22Rv1 (cell line): ENCODE results near the gene CGNL1.

Source experiments
- H3K27ac ChIP-seq: fragments of 450-650 bp; 2 replicates; pipeline ENCODE4 v1.5.1; 2017
- CTCF ChIP-seq: fragments of 450-650 bp; IDR thresholded peaks from 2 replicates; pipeline ENCODE4 v1.5.1; 2017; ENCODE audit warnings: mild to moderate bottlenecking
- ZFX ChIP-seq: fragments of 450-650 bp; IDR thresholded peaks from 2 replicates; pipeline ENCODE4 v1.6.1; 2017; ENCODE audit warnings: antibody characterized with exemption, borderline replicate concordance

CGNL1 gene

GRCh38 chr15:57332326-57332725 is 44.0 kb upstream of the CGNL1 start:
- H3K27ac ChIP-seq = no peak overlapping the region
- TF ChIP-seq CTCF (no peak), ZFX (no peak)

- no peak overlapping the region for H3K27ac ChIP-seq
- TF ChIP-seq CTCF (no peak), ZFX (no peak)
Measured at GRCh38 chr15:57333487-57333886, 42.8 kb upstream of the CGNL1 start.

GRCh38 chr15:57334257-57334656 is 42.0 kb upstream of the CGNL1 start:
- no peak overlapping the region for H3K27ac ChIP-seq

GRCh38 chr15:57335293-57335715 is 41.0 kb upstream of the CGNL1 start:
- H3K27ac ChIP-seq = no peak overlapping the region
- TF ChIP-seq CTCF (no peak), ZFX (no peak)

More at GRCh38 chr15:57334257-57334656, 42.0 kb upstream of the CGNL1 start:
- no peak for TF ChIP-seq CTCF
- no peak for TF ChIP-seq ZFX

- TF ChIP-seq CTCF (no peak), ZFX (no peak)
- H3K27ac ChIP-seq = no peak overlapping the region
Measured at GRCh38 chr15:57335719-57336118, 40.6 kb upstream of the CGNL1 start.

GRCh38 chr15:57337868-57338411 is 38.4 kb upstream of the CGNL1 start:
- no peak for TF ChIP-seq CTCF
- no peak for TF ChIP-seq ZFX
- no peak overlapping the region for H3K27ac ChIP-seq

- H3K27ac ChIP-seq = no peak overlapping the region
- TF ChIP-seq ZFX (no peak), CTCF (no peak)
Measured at GRCh38 chr15:57339321-57339720, 37.0 kb upstream of the CGNL1 start.
